ENCODE measurements around the gene RGPD3.
"Not testable (repeated sequence)": the region's sequence is repeated elsewhere in the genome, so short reads cannot be mapped to it uniquely, and the experiment has no call there.

DNA sequence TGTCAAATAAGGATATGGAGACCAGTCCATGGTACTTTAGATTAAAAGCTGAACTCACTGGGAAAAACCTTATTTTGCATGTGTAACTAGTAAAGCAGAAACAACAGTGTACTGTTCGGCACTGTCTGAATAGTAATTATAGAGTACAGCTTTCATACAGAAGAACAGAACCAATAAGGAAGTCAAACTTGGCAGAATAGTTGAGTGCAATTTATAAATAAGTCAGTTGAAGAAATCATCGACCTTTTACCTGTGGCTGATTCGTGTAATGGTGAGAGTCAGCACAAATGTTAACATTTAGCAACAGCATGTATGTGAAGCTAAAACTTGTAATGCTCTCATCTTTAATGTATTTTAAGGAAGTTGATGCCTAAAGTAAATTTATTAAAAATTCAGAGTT is 99.0 kb downstream of the RGPD3 start:
- TF ChIP-seq, protein P1, sequence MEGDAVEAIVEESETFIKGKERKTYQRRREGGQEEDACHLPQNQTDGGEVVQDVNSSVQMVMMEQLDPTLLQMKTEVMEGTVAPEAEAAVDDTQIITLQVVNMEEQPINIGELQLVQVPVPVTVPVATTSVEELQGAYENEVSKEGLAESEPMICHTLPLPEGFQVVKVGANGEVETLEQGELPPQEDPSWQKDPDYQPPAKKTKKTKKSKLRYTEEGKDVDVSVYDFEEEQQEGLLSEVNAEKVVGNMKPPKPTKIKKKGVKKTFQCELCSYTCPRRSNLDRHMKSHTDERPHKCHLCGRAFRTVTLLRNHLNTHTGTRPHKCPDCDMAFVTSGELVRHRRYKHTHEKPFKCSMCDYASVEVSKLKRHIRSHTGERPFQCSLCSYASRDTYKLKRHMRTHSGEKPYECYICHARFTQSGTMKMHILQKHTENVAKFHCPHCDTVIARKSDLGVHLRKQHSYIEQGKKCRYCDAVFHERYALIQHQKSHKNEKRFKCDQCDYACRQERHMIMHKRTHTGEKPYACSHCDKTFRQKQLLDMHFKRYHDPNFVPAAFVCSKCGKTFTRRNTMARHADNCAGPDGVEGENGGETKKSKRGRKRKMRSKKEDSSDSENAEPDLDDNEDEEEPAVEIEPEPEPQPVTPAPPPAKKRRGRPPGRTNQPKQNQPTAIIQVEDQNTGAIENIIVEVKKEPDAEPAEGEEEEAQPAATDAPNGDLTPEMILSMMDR (conservative IDR thresholded peaks at IDR 0.05 in 1 of 2, IDR thresholded peaks at IDR 0.05 in 1 of 2; ENCODE audit: low read depth in 1 of 2, low read length in 2 of 2), result not testable (repeated sequence)
- not testable (repeated sequence) for TF ChIP-seq EZH2 (IDR thresholded peaks at IDR 0.05; ENCODE audit: low read length, missing control alignments)

All from fibroblast of lung (primary cell).